WERI-Rb-1 (cell line): ENCODE results near the gene ZNF844.

ENCODE experiments used
- DNase-seq: peaks from one replicate; pipeline ENCODE4 v3.0.0-alpha.2; 2020
- H3K27ac ChIP-seq: fragments of 250-450 bp; sonication (Bioruptor Pico); 2 replicates; pipeline ENCODE4 v1.5.1; 2020; ENCODE audit warnings: mild to moderate bottlenecking, moderate library complexity
- H3K27me3 ChIP-seq: fragments of 250-450 bp; sonication (Bioruptor Pico); 2 replicates; pipeline ENCODE4 v1.5.1; 2021; ENCODE audit warnings: mild to moderate bottlenecking, low read depth, moderate library complexity; ENCODE audit not compliant: insufficient read depth, severe bottlenecking
- H3K36me3 ChIP-seq: fragments of 250-450 bp; sonication (Bioruptor Pico); 2 replicates; pipeline ENCODE4 v1.5.1; 2020; ENCODE audit warnings: mild to moderate bottlenecking, moderate library complexity
- H3K4me3 ChIP-seq: 2 replicates; pipeline ENCODE4 v1.5.1; 2011; ENCODE audit warnings: low read depth, mild to moderate bottlenecking, control low read depth, low read length
- H3K9me3 ChIP-seq: fragments of 250-450 bp; sonication (Bioruptor Pico); 2 replicates; pipeline ENCODE4 v1.5.1; 2021; ENCODE audit warnings: mild to moderate bottlenecking, moderate library complexity; ENCODE audit not compliant: severe bottlenecking
- TF ChIP-seq, protein P1 (sequence below): IDR thresholded peaks from 2 replicates; pipeline ENCODE4 v1.5.1; 2011; ENCODE audit warnings: low read depth, mild to moderate bottlenecking, control low read depth, inconsistent platforms, low read length

The ZNF844 gene

DNA sequence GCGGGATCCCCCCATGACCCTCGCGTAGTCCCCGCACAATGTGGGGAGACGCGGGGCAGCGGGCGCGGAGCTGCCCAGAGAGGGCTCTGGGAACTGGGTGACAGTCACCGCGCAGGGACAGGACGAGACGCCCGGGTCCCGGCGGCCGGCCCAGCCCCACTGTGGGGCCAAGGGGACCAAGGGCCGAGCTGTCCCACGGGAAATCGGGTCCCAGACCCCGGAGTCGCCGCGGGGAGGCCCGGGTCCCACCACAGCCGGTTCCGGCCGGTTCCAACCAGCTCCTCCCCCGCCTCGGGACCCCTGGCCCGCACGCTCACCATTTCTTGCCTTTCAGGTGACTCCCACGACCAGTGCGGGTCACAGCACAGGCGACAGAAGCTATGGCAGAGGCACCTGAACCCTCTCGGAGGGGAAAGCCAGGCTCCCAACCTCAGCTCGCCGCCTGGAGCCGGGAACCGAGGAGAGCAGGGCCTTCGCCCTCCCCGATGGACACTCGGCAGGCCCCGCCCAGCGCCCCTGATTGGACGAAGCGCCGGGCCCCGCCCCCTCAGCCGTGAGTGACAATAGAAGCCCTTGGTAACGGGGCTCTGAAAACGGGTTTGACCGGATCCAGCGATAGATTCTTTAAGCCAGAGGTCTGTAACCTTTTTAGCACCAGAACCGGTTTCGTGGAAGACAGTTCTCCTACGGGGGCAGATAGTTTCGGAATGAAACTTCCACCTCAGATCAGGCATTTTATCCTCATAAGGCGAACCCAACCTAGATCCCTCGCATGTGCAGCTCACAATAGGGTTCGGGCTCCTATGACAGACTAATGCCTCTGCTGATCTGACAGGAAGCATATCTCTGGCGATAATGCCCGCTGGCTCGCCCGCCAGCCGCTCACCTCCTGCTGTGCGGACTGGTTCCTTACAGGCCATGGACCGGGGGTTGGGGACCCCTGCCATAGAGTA lies 29.0 kb upstream of the ZNF844 start, which contains the start of gene ZNF433:
ZNF433 (minus strand) TSS at position 460 of the 953 bp plus-strand sequence; CDS start at position 320, 140 bp downstream.
- TF ChIP-seq, protein P1, sequence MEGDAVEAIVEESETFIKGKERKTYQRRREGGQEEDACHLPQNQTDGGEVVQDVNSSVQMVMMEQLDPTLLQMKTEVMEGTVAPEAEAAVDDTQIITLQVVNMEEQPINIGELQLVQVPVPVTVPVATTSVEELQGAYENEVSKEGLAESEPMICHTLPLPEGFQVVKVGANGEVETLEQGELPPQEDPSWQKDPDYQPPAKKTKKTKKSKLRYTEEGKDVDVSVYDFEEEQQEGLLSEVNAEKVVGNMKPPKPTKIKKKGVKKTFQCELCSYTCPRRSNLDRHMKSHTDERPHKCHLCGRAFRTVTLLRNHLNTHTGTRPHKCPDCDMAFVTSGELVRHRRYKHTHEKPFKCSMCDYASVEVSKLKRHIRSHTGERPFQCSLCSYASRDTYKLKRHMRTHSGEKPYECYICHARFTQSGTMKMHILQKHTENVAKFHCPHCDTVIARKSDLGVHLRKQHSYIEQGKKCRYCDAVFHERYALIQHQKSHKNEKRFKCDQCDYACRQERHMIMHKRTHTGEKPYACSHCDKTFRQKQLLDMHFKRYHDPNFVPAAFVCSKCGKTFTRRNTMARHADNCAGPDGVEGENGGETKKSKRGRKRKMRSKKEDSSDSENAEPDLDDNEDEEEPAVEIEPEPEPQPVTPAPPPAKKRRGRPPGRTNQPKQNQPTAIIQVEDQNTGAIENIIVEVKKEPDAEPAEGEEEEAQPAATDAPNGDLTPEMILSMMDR: no peak
- H3K27me3 ChIP-seq: no peaks in the 10 kb centered on the region
- H3K4me3 ChIP-seq: peak within 1 kb of the TSS; percentile 98
- H3K27ac ChIP-seq: peak within 1 kb of the TSS; percentile 92
- no peaks in the 10 kb centered on the region for H3K9me3 ChIP-seq
- peaks cover 6% of the 10 kb centered on the region for H3K36me3 ChIP-seq
- DNase-seq: peak; percentile 96

DNA sequence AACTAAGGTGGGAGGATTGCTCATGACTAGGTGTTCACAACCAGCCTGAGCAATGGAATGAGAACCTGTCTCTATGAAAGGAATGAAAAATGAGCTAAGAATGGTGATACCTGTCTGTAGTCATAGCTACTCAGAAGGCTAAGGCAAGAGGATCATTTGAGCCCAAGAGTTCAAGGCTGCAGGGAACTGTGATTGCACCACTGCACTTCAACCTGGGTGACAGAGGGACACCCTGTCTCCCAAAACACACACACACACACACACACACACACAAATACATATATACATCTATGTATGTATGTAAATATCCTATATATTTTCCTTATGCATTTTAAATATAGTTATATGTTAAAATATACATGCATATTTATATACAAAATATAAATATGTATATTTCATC lies 21.6 kb upstream of the ZNF844 start:
- no peak overlapping the region for H3K4me3 ChIP-seq
- H3K27me3 ChIP-seq: no peaks in the 10 kb centered on the region
- no peak for DNase-seq
- H3K27ac ChIP-seq: no peak overlapping the region
- H3K9me3 ChIP-seq: peaks cover 28% of the 10 kb centered on the region
- TF ChIP-seq, protein P1: no peak
- H3K36me3 ChIP-seq: peaks cover 35% of the 10 kb centered on the region

DNA sequence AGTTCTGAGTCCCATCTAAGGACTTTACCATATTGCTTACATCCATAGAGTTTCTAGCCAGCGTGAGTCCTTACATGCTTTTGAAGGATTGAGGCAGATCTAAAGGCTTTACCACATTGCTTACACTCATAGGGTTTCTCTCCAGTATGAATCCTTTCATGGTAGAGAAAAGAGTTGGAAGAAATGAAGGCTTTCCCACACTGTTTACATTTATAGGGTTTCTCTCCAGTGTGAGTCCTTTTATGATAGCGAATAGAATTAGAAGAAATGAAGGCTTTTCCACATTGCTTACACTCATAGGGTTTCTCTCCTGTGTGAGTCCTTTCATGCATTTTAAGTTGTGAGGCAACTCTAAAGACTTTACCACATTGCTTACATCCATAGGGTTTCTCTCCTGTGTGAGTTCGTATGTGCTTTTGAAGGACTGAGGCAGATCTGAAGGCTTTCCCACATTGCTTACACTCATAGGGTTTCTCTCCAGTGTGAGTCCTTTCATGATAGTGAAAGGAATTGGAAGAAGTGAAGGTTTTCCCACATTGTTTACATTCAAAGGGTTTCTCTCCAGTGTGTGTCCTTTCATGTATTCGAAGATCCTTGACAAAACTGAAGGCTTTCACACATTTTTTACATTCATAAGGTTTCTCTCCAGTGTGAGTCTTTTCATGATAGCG lies 20.6 kb upstream of the ZNF844 start:
- no peaks in the 10 kb centered on the region for H3K27me3 ChIP-seq
- H3K27ac ChIP-seq: no peak overlapping the region
- DNase-seq: no peak
- TF ChIP-seq, protein P1: no peak
- H3K4me3 ChIP-seq: no peak overlapping the region
- H3K36me3 ChIP-seq: peaks cover 32% of the 10 kb centered on the region
- H3K9me3 ChIP-seq: peaks cover 28% of the 10 kb centered on the region

DNA sequence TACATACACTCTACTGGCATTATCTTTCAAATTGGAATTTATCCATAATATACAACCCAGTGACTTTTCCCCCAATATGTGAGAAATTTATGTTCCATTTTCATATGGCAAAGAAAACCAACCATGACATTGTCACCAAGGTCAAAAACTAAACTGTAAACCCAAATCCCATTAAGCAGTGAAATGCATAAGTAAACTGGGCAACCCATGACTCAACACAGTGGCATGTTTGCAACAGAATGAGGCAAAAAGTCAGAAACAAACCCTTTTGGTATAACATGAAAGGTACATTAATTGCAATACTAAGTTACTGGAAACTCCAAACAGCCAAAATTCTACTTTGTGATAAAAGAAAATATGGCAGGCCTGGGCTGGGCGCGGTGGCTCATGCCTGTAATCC lies 16.7 kb upstream of the ZNF844 start:
- no peak overlapping the region for H3K4me3 ChIP-seq
- H3K27ac ChIP-seq: no peak overlapping the region
- peaks cover 35% of the 10 kb centered on the region for H3K36me3 ChIP-seq
- TF ChIP-seq, protein P1: no peak
- DNase-seq: no peak
- peaks cover 28% of the 10 kb centered on the region for H3K9me3 ChIP-seq
- no peaks in the 10 kb centered on the region for H3K27me3 ChIP-seq

DNA sequence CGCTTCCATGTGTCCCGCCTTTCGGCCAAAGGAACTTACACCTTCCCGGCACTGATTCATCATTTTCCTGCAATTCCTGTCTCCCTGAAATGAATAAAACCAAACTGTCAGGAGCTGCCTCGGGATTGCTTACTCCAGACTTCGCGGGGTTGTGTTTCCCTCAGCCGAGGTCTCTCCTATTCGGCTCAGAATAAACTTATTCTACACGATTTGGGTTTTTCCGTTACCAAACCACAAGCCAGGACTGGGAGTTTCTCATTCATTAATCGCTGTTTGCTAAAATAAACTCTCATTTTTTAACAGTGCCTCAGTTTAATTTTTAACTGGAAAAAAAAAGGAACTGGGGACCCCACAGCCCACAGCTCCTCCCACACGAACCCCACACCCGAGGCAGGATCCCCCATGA lies 12.4 kb upstream of the ZNF844 start:
- peak; percentile 12 for DNase-seq

More for the DNA sequence above, 12.4 kb upstream of the ZNF844 start:
- Histone ChIP-seq H3K36me3 (0 out of 2 replicates have a peak, but pooled peaks cover 3% of the 10 kb centered on the region), H3K9me3 (no peaks in the 10 kb centered on the region), H3K27me3 (no peaks in the 10 kb centered on the region), H3K27ac (peak overlapping the region; percentile 88), H3K4me3 (peak overlapping the region; percentile 77)
- TF ChIP-seq, protein P1: no peak
